GM12878 (cell line): Measurements from ENCODE around the gene UNC5B. TPM values are rescaled to one million over a fixed set of nuclear protein-coding genes. Genes with fewer than 3 reads are reported as not detected.

Experiments used
- ATAC-seq: fragments of 200-7000 bp; cut with Tn5 transposase; 3 replicates; pipeline ENCODE4 v1.9.1; 2020; ENCODE audit warnings: mild to moderate bottlenecking, moderate library complexity
- BruUV-seq: library from RNA; stranded (reverse); fragments of 400-500 nt; replicated peaks from 2 replicates; lab custom pipeline; 2021; lab: Mats Ljungman, UMichigan
- CTCF ChIA-PET: fragments of 300-600 bp; sonication (Branson Sonifier 250); formaldehyde crosslinking; extraction: SDS; loops from one replicate; lab custom pipeline; 2021; ENCODE audit warnings: inconsistent platforms; lab: Yijun Ruan, JAX
- POLR2A ChIA-PET: fragments of 350-600 bp; formaldehyde crosslinking; extraction: SDS; loops from one replicate; lab custom pipeline; 2021; ENCODE audit warnings: inconsistent platforms; lab: Charles Lee
- RAD21 ChIA-PET: fragments of 300-600 bp; sonication (Branson Sonifier 250); formaldehyde crosslinking; loops from one replicate; lab custom pipeline; 2023; ENCODE audit warnings: antibody characterized with exemption; ENCODE audit not compliant: unreplicated experiment; lab: Charles Lee
- SMC1A ChIA-PET: fragments of 300-600 bp; sonication (Branson Sonifier 250); formaldehyde crosslinking; loops from one replicate; lab custom pipeline; 2023; ENCODE audit not compliant: unreplicated experiment, uncharacterized antibody; lab: Charles Lee
- DNase-seq: peaks from one replicate; pipeline ENCODE4 v3.0.0-alpha.2; 2011; ENCODE audit warnings: low read depth, low spot score
- FAIRE-seq: peaks from 3 replicates; lab custom pipeline; 2011; peaks lifted over from hg19 to GRCh38; lab: Jason Lieb, UNC
- H2AFZ ChIP-seq: 2 replicates; pipeline ENCODE4 v1.6.0; 2011; ENCODE audit warnings: low read depth, low read length, control low read depth; ENCODE audit not compliant: control insufficient read depth
- H3K27ac ChIP-seq: 2 replicates; pipeline ENCODE4 v1.5.1; 2011; ENCODE audit warnings: control low read depth; ENCODE audit not compliant: control insufficient read depth, insufficient read depth
- H3K27me3 ChIP-seq, 2 experiments: replicated peaks in 1 of 2; 2 replicates each; pipeline versions ENCODE4 v1.6.0 to v1.6.1; 2011; ENCODE audit warnings: low read length in 1 of 2; ENCODE audit not compliant: control insufficient read depth in 2 of 2, insufficient read depth in 2 of 2
- H3K36me3 ChIP-seq, 2 experiments: 2 replicates each; pipeline ENCODE4 v1.5.1; 2011; ENCODE audit warnings: low read length in 1 of 2; ENCODE audit not compliant: control insufficient read depth in 2 of 2, insufficient read depth in 2 of 2
- H3K4me1 ChIP-seq: 2 replicates; pipeline ENCODE4 v1.6.1; 2011; ENCODE audit warnings: mild to moderate bottlenecking, low read length, moderate library complexity, mixed read lengths; ENCODE audit not compliant: control insufficient read depth, insufficient read depth
- H3K4me2 ChIP-seq: 2 replicates; pipeline ENCODE4 v1.6.0; 2011; ENCODE audit warnings: control low read depth; ENCODE audit not compliant: control insufficient read depth, insufficient read depth
- H3K4me3 ChIP-seq: fragments of 200-600 bp; sonication (generic); 2 replicates; pipeline ENCODE4 v1.5.1; 2016
- H3K79me2 ChIP-seq: 2 replicates; pipeline ENCODE4 v1.6.0; 2011; ENCODE audit warnings: low read length; ENCODE audit not compliant: control insufficient read depth, insufficient read depth
- H3K9ac ChIP-seq: 2 replicates; pipeline ENCODE4 v1.8.0; 2011; ENCODE audit warnings: low read length, control low read depth, mixed read lengths; ENCODE audit not compliant: control insufficient read depth, insufficient read depth
- H3K9me3 ChIP-seq: replicated peaks from 3 replicates; pipeline ENCODE4 v1.5.1; 2011; ENCODE audit warnings: mild to moderate bottlenecking, low read length; ENCODE audit not compliant: control insufficient read depth, insufficient read depth
- H4K20me1 ChIP-seq: 2 replicates; pipeline ENCODE4 v1.6.0; 2011; ENCODE audit not compliant: control insufficient read depth, insufficient read depth
- BCL11A ChIP-seq: IDR thresholded peaks from 2 replicates; pipeline ENCODE4 v1.6.1; 2011; ENCODE audit warnings: low read depth, low read length
- BRCA1 ChIP-seq: IDR thresholded peaks from 2 replicates; pipeline ENCODE4 v1.6.1; 2011; ENCODE audit warnings: low read depth, low read length, improper control_type of control experiment
- CREB1 ChIP-seq: IDR thresholded peaks from 2 replicates; pipeline ENCODE4 v1.6.1; 2012; ENCODE audit warnings: low read depth, mild to moderate bottlenecking, inconsistent platforms
- FOS ChIP-seq: IDR thresholded peaks from 3 replicates; pipeline ENCODE4 v1.6.1; 2011; ENCODE audit warnings: borderline replicate concordance; ENCODE audit not compliant: insufficient read length; ENCODE audit errors: extremely low read depth
- HDAC6 ChIP-seq: fragments of 200-600 bp; sonication (generic); IDR thresholded peaks from one replicate; pipeline ENCODE4 v1.8.0; 2017; ENCODE audit warnings: antibody characterized with exemption; ENCODE audit not compliant: unreplicated experiment
- KLF5 ChIP-seq: fragments of 450-650 bp; IDR thresholded peaks from 2 replicates; pipeline ENCODE4 v1.6.1; 2014; ENCODE audit warnings: mild to moderate bottlenecking; ENCODE audit not compliant: partially characterized antibody
- MEF2A ChIP-seq: IDR thresholded peaks from 2 replicates; pipeline ENCODE4 v1.6.1; 2011; ENCODE audit warnings: low read depth, mild to moderate bottlenecking, low read length, moderate library complexity; ENCODE audit not compliant: insufficient read depth
- SIN3A ChIP-seq: IDR thresholded peaks from 2 replicates; pipeline ENCODE4 v1.6.1; 2012; ENCODE audit warnings: low read depth, low read length, improper control_type of control experiment
- TAF1 ChIP-seq: IDR thresholded peaks from 2 replicates; pipeline ENCODE4 v1.6.1; 2011; ENCODE audit warnings: mild to moderate bottlenecking, low read depth, low read length, borderline replicate concordance
- TBL1XR1 ChIP-seq: IDR thresholded peaks from 2 replicates; pipeline ENCODE4 v1.6.1; 2012; ENCODE audit warnings: low read depth, low read length, improper control_type of control experiment
- ZNF217 ChIP-seq: fragments of 450-650 bp; IDR thresholded peaks from 2 replicates; pipeline ENCODE4 v1.6.1; 2017; ENCODE audit warnings: antibody characterized with exemption, mild to moderate bottlenecking
- ZNF384 ChIP-seq: IDR thresholded peaks from 2 replicates; pipeline ENCODE4 v1.6.1; 2012; ENCODE audit warnings: low read depth, mild to moderate bottlenecking, low read length, improper control_type of control experiment, borderline replicate concordance
- WGBS: methylation state at CpG from one replicate; pipeline ENCODE4 v1.1.6; 2016; ENCODE audit warnings: low lambda C conversion rate; ENCODE audit not compliant: insufficient replicate concordance, insufficient coverage; ENCODE audit errors: missing lambda C conversion rate; 5-methylcytosine and 5-hydroxymethylcytosine counted together
- in situ Hi-C: fragments of 300-500 bp; cut with MboI; formaldehyde crosslinking; loops from 9 replicates; pipeline ENCODE4 v1.14.3; 2018; ENCODE audit warnings: mixed read lengths
- intact Hi-C: fragments of 100-400 bp; cut with micrococcal nuclease; formaldehyde crosslinking; loops from one replicate; pipeline ENCODE4 v1.14.2; 2022; ENCODE audit not compliant: unreplicated experiment
- polyA plus RNA-seq, 11 experiments: library from polyadenylated mRNA; depleted of rRNA in 4 of 11; unstranded in 6 of 11; stranded (reverse) in 5 of 11; fragments of >200 nt; fragmentation: Nextera tagmentation in 4 of 11; fragmentation: Illumina TruSeq in 1 of 11; extraction: Ambion mirVana in 4 of 11; extraction: Trizol in 1 of 11; gene quantifications; 1 replicate in 1 of 11; 2 replicates in 10 of 11; pipeline versions ENCODE4 v1.2.1 to v1.2.3, GENCODE V29; 2011 to 2016; ENCODE audit warnings: inconsistent platforms in 2 of 11, missing spikeins in 2 of 11, low read depth in 1 of 11
- total RNA-seq, 4 experiments: library from RNA; depleted of rRNA in 3 of 4; stranded (reverse); fragments of >200 nt in 3 of 4; fragmentation: Illumina TruSeq in 1 of 4; extraction: Trizol in 1 of 4; gene quantifications; 2 replicates each; pipeline versions ENCODE4 v1.2.1 to v1.2.3, GENCODE V29; 2013 to 2021
- TF ChIP-seq, protein P1 (sequence below): fragments of 450-650 bp; IDR thresholded peaks from 2 replicates; pipeline ENCODE4 v1.6.1; 2016; ENCODE audit warnings: mild to moderate bottlenecking

The UNC5B gene
- total and polyA plus RNA-seq, 10 of the 15 experiments (the other 5 are each of a cell fraction or from before 2014, with no cell fraction given), result 0.03 to 0.08 TPM; not detected in 8

DNA sequence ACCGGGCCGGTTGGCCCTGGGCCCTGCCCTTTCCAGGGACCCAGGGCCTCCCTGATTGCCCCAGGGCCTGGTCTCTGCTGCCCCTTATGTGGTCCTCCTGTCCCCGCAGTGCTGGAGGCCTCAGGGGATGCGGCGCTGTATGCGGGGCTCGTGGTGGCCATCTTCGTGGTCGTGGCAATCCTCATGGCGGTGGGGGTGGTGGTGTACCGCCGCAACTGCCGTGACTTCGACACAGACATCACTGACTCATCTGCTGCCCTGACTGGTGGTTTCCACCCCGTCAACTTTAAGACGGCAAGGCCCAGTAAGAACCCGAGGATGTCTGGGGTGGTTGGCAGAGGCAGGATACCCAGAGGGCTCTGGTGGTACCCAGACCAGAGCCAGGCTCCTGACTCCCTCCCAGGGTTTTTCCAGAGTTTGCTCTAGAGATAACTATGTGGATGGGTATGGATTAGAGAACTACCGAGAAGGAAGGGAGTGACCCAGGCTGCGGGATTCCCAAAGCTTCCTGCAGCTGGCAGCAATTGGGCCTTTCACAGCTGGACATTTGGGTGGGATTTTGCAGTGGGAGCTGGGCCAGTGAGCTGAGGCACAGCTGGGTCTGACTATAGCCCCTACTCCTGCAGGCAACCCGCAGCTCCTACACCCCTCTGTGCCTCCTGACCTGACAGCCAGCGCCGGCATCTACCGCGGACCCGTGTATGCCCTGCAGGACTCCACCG lies 78.6 kb downstream of the UNC5B start:
- H3K27me3 ChIP-seq, result peaks cover 0 to under 1% of the 10 kb centered on the region in 2 experiments; a peak in 2 of 4 replicates
- DNase-seq, result no peak
- no peak for FAIRE-seq
- no peak for TF ChIP-seq ZNF384
- no peak for TF ChIP-seq ZNF217
- TF ChIP-seq HDAC6, result no peak
- TF ChIP-seq KLF5, result no peak
- no peak for TF ChIP-seq CREB1
- no peak for TF ChIP-seq BRCA1
- TF ChIP-seq SIN3A, result no peak
- no peak for TF ChIP-seq BCL11A
- no peak for TF ChIP-seq TAF1
- no peak for TF ChIP-seq TBL1XR1
- TF ChIP-seq MEF2A, result no peak
- no peak for TF ChIP-seq FOS
- TF ChIP-seq, protein P1, sequence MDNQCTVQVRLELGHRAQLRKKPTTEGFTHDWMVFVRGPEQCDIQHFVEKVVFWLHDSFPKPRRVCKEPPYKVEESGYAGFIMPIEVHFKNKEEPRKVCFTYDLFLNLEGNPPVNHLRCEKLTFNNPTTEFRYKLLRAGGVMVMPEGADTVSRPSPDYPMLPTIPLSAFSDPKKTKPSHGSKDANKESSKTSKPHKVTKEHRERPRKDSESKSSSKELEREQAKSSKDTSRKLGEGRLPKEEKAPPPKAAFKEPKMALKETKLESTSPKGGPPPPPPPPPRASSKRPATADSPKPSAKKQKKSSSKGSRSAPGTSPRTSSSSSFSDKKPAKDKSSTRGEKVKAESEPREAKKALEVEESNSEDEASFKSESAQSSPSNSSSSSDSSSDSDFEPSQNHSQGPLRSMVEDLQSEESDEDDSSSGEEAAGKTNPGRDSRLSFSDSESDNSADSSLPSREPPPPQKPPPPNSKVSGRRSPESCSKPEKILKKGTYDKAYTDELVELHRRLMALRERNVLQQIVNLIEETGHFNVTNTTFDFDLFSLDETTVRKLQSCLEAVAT, result no peak
- TF ChIP-seq, all 136 proteins: peak for 0
- in situ Hi-C loops (no loop called here), intact Hi-C loops (no loop called here)
- RAD21 ChIA-PET, result no interaction called here
- H3K4me3 ChIP-seq, result no peak overlapping the region
- H3K36me3 ChIP-seq, result no peaks in the 10 kb centered on the region
- WGBS, result 49% methylated on average over 26 of the region's 26 CpGs
- H2AFZ ChIP-seq, result no peak overlapping the region
- no peaks in the 10 kb centered on the region for H4K20me1 ChIP-seq
- CTCF ChIA-PET, result no interaction called here
- no peak overlapping the region for H3K9ac ChIP-seq
- no TSS peak for BruUV-seq
- POLR2A ChIA-PET, result interaction anchor here (0.6 kb wide), 1 partner anchor 1028 kb away, joined by 3 read pairs; no protein-coding TSS in a partner anchor
- no peaks in the 10 kb centered on the region for H3K9me3 ChIP-seq
- no peaks in the 10 kb centered on the region for H3K4me1 ChIP-seq
- no peak for ATAC-seq
- no peak overlapping the region for H3K4me2 ChIP-seq
- no peaks in the 10 kb centered on the region for H3K79me2 ChIP-seq
- H3K27ac ChIP-seq, result no peak overlapping the region
- SMC1A ChIA-PET, result interaction anchor here (0.5 to 0.6 kb wide), 2 partner anchors 10 to 1501 kb away, joined by 3 read pairs; no protein-coding TSS in a partner anchor
